Lower lobe of right lung (tissue), 2 donors: Measurements from ENCODE around the gene ANKRD44. TPM values are rescaled to one million over a fixed set of nuclear protein-coding genes. Genes with fewer than 3 reads are reported as not detected.

Experiments used
- ATAC-seq, 2 donors: fragments of 200-7000 bp; cut with Tn5 transposase; one replicate each; pipeline ENCODE4 v1.9.1; 2020 to 2022; ENCODE audit warnings: mild to moderate bottlenecking in 2 of 2, moderate library complexity in 2 of 2
- DNase-seq: peaks from one replicate; pipeline ENCODE4 v3.0.0-alpha.2; 2020
- H3K27ac ChIP-seq: fragments of 200-600 bp; one replicate; pipeline ENCODE4 v1.8.0; 2022
- H3K27me3 ChIP-seq: fragments of 200-600 bp; one replicate; pipeline ENCODE4 v1.8.0; 2022; ENCODE audit warnings: low read depth
- H3K36me3 ChIP-seq: fragments of 200-600 bp; one replicate; pipeline ENCODE4 v1.8.0; 2022; ENCODE audit warnings: mild to moderate bottlenecking
- H3K4me1 ChIP-seq: fragments of 200-600 bp; one replicate; pipeline ENCODE4 v1.8.0; 2022
- H3K4me3 ChIP-seq: fragments of 200-600 bp; one replicate; pipeline ENCODE4 v1.8.0; 2022; ENCODE audit warnings: mild to moderate bottlenecking
- H3K9me3 ChIP-seq: fragments of 200-600 bp; one replicate; pipeline ENCODE4 v1.8.0; 2022
- CTCF ChIP-seq: fragments of 200-600 bp; IDR thresholded peaks from one replicate; pipeline ENCODE4 v1.8.0; 2022; ENCODE audit warnings: antibody characterized with exemption, mild to moderate bottlenecking
- intact Hi-C: fragments of 100-400 bp; cut with DNase I; formaldehyde crosslinking; loops from one replicate; pipeline ENCODE4 v1.11.0; 2022
- total RNA-seq: library from RNA; stranded (reverse); fragmentation: NEBNext Ultra II Directional; extraction: Animal tissue kit (Norgen Biotek cat#: 25700); gene quantifications from one replicate; pipeline ENCODE4 v1.2.1, GENCODE V29; 2021
- donor health status: DM: no; HTN: yes; CAD: no; lungs with severe emphysema.

ANKRD44 gene
- total RNA-seq, 1 donor from 2014 or later = 58.7 TPM

GRCh38 chr2:196959734-196960338, 350.7 kb downstream of the ANKRD44 start:
- H3K27ac ChIP-seq = no peak overlapping the region

GRCh38 chr2:196959281-196959680, 351.3 kb downstream of the ANKRD44 start:
- Histone ChIP-seq H3K9me3 (no peaks in the 10 kb centered on the region), H3K27ac (no peak overlapping the region), H3K4me1 (peaks cover 5% of the 10 kb centered on the region), H3K4me3 (no peak overlapping the region), H3K36me3 (no peaks in the 10 kb centered on the region), H3K27me3 (no peaks in the 10 kb centered on the region)
- no peak for DNase-seq
- no peak for TF ChIP-seq CTCF
- ATAC-seq = peak; percentile 50 to 57
- intact Hi-C loops = no loop called here

More at GRCh38 chr2:196959734-196960338, 350.7 kb downstream of the ANKRD44 start:
- Histone ChIP-seq H3K27me3 (no peaks in the 10 kb centered on the region), H3K9me3 (no peaks in the 10 kb centered on the region), H3K36me3 (no peaks in the 10 kb centered on the region), H3K4me1 (peaks cover 5% of the 10 kb centered on the region), H3K4me3 (no peak overlapping the region)
- intact Hi-C loops = no loop called here
- ATAC-seq = peak in 1 of 2 donors; percentile 55
- DNase-seq = no peak
- TF ChIP-seq CTCF = no peak

GRCh38 chr2:196957881-196958525, 352.6 kb downstream of the ANKRD44 start:
- no peaks in the 10 kb centered on the region for H3K27me3 ChIP-seq
- no peak for ATAC-seq
- peaks cover 5% of the 10 kb centered on the region for H3K4me1 ChIP-seq
- no peak overlapping the region for H3K27ac ChIP-seq
- no peaks in the 10 kb centered on the region for H3K9me3 ChIP-seq
- no peak for DNase-seq
- H3K4me3 ChIP-seq = no peak overlapping the region
- intact Hi-C loops = no loop called here
- no peak for TF ChIP-seq CTCF
- no peaks in the 10 kb centered on the region for H3K36me3 ChIP-seq

DNA sequence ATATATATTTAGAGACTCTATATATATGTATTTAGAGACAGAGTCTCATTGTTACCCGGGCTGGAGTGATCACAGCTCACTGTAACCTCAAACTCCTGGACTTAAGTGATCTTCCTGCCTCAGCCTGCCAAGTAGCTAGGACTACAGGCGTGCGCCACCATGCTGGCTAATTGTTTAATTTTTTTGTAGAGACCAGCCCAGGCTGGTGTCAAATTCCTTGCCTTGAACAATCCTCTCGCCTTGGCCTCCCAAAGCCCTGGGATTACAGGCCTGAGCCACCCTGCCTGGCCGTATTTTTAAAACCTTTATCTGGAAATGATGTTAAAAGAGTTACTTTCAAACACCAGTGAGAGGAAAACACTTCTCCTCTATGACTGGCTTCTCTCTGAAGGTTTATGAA, 353.1 kb downstream of the ANKRD44 start:
- Histone ChIP-seq H3K27me3 (no peaks in the 10 kb centered on the region), H3K36me3 (no peaks in the 10 kb centered on the region), H3K9me3 (no peaks in the 10 kb centered on the region), H3K27ac (no peak overlapping the region), H3K4me1 (peaks cover 5% of the 10 kb centered on the region), H3K4me3 (no peak overlapping the region)
- TF ChIP-seq CTCF = no peak
- ATAC-seq (no peak), DNase-seq (no peak)
- intact Hi-C loops = no loop called here

- intact Hi-C loops = no loop called here
- Histone ChIP-seq H3K9me3 (no peaks in the 10 kb centered on the region), H3K27me3 (no peaks in the 10 kb centered on the region), H3K36me3 (no peaks in the 10 kb centered on the region), H3K4me1 (peaks cover 5% of the 10 kb centered on the region), H3K27ac (no peak overlapping the region), H3K4me3 (no peak overlapping the region)
- no peak for DNase-seq
- no peak for TF ChIP-seq CTCF
- no peak for ATAC-seq
Observed at GRCh38 chr2:196956069-196956468, 354.5 kb downstream of the ANKRD44 start.
